A549 (cell line): Measurements from ENCODE around the gene ANKRD24. TPM values are rescaled to one million over a fixed set of nuclear protein-coding genes. Genes with fewer than 3 reads are reported as not detected.

Source experiments
- ATAC-seq, 2 experiments: fragments of 200-7000 bp in 1 of 2; fragments of >200 bp in 1 of 2; cut with Nextera tagmentation in 1 of 2; cut with Tn5 transposase in 1 of 2; 3 replicates each; pipeline versions ENCODE4 v1.8.0 to v1.9.1; 2018 to 2020; ENCODE audit warnings: mild to moderate bottlenecking in 1 of 2, moderate library complexity in 1 of 2
- CTCF ChIA-PET: fragments of 300-600 bp; sonication (Branson Sonifier 250); formaldehyde crosslinking; extraction: SDS; loops from one replicate; lab custom pipeline; 2021; ENCODE audit warnings: antibody characterized with exemption, inconsistent platforms; lab: Yijun Ruan, JAX
- POLR2A ChIA-PET: fragments of 350-600 bp; formaldehyde crosslinking; extraction: SDS; loops from one replicate; lab custom pipeline; 2021; ENCODE audit warnings: antibody characterized with exemption, inconsistent platforms; lab: Yijun Ruan, JAX
- DNase-seq, 2 experiments: peaks; one replicate each; pipeline versions ENCODE4 v3.0.0 to v3.0.0-alpha.2; 2011 to 2016; ENCODE audit warnings: low read depth in 1 of 2, low spot score in 1 of 2
- FAIRE-seq: peaks from 2 replicates; lab custom pipeline; 2011; peaks lifted over from hg19 to GRCh38; lab: Jason Lieb, UNC
- H3K27ac ChIP-seq, 2 experiments: fragments of >200 bp; sonication (Bioruptor Twin); formaldehyde crosslinking; 3 replicates each; pipeline ENCODE4 v1.5.1; 2016 to 2017
- H3K4me1 ChIP-seq: fragments of >200 bp; sonication (Bioruptor Twin); formaldehyde crosslinking; 3 replicates; pipeline ENCODE4 v1.6.1; 2016
- H3K4me2 ChIP-seq: fragments of >200 bp; sonication (Bioruptor Twin); formaldehyde crosslinking; 3 replicates; pipeline ENCODE4 v1.6.1; 2016
- H3K4me3 ChIP-seq: fragments of >200 bp; sonication (Bioruptor Twin); formaldehyde crosslinking; 3 replicates; pipeline ENCODE4 v1.5.1; 2016
- H3K9me3 ChIP-seq: fragments of >200 bp; sonication (Bioruptor Twin); formaldehyde crosslinking; 3 replicates; pipeline ENCODE4 v1.6.1; 2016
- CBX2 ChIP-seq: fragments of 200-600 bp; sonication (generic); IDR thresholded peaks from 2 replicates; pipeline ENCODE4 v1.6.1; 2016; ENCODE audit warnings: low read depth, mild to moderate bottlenecking, borderline replicate concordance
- CHD2 ChIP-seq: fragments of 150-350 bp; IDR thresholded peaks from 2 replicates; pipeline ENCODE4 v1.6.1; 2014; ENCODE audit warnings: low read length; ENCODE audit not compliant: partially characterized antibody
- EHF ChIP-seq: fragments of 250-450 bp; sonication (Bioruptor Pico); IDR thresholded peaks from 2 replicates; pipeline ENCODE4 v1.5.0; 2020; ENCODE audit warnings: mild to moderate bottlenecking
- EHMT2 ChIP-seq: fragments of 200-600 bp; sonication (generic); IDR thresholded peaks from 2 replicates; pipeline ENCODE4 v1.6.1; 2016; ENCODE audit warnings: antibody characterized with exemption, low read depth, mild to moderate bottlenecking, moderate library complexity
- ESRRA ChIP-seq: fragments of 150-350 bp; IDR thresholded peaks from 2 replicates; pipeline ENCODE4 v1.6.1; 2014; ENCODE audit warnings: mild to moderate bottlenecking, low read length, borderline replicate concordance
- FOXS1 ChIP-seq: fragments of 250-450 bp; sonication (Bioruptor Pico); IDR thresholded peaks from 2 replicates; pipeline ENCODE4 v1.5.0; 2020; ENCODE audit warnings: mild to moderate bottlenecking, moderate library complexity
- HOXA7 ChIP-seq: fragments of 250-450 bp; sonication (Bioruptor Pico); IDR thresholded peaks from 2 replicates; pipeline ENCODE4 v1.5.0; 2020; ENCODE audit warnings: mild to moderate bottlenecking, moderate library complexity
- KDM5A ChIP-seq: fragments of 200-600 bp; sonication (generic); IDR thresholded peaks from 2 replicates; pipeline ENCODE4 v1.6.1; 2016; ENCODE audit warnings: antibody characterized with exemption, mild to moderate bottlenecking
- MYC ChIP-seq: IDR thresholded peaks from 2 replicates; pipeline ENCODE4 v1.6.1; 2012; ENCODE audit warnings: mild to moderate bottlenecking, inconsistent platforms, low read length, improper control_type of control experiment, borderline replicate concordance
- NPAS2 ChIP-seq: fragments of 250-450 bp; sonication (Bioruptor Pico); IDR thresholded peaks from 2 replicates; pipeline ENCODE4 v1.8.0; 2022; ENCODE audit warnings: mild to moderate bottlenecking, moderate library complexity, borderline replicate concordance
- PHF8 ChIP-seq: fragments of 200-600 bp; sonication (generic); IDR thresholded peaks from 2 replicates; pipeline ENCODE4 v1.6.1; 2016; ENCODE audit warnings: low read depth, mild to moderate bottlenecking, antibody characterized with exemption, moderate library complexity, borderline replicate concordance
- RAD21 ChIP-seq, 2 experiments: fragments of >200 bp in 1 of 2; sonication (Bioruptor Twin) in 1 of 2; formaldehyde crosslinking in 1 of 2; IDR thresholded peaks in 1 of 2; conservative IDR thresholded peaks in 1 of 2; 2 replicates in 1 of 2; 3 replicates in 1 of 2; pipeline ENCODE4 v1.6.1; 2012 to 2018; ENCODE audit warnings: inconsistent platforms in 1 of 2
- RCOR1 ChIP-seq: fragments of 150-350 bp; IDR thresholded peaks from 2 replicates; pipeline ENCODE4 v1.6.1; 2014; ENCODE audit warnings: antibody characterized with exemption, low read length, low read depth
- RFX5 ChIP-seq: fragments of 450-650 bp; IDR thresholded peaks from 2 replicates; pipeline ENCODE4 v1.7.1; 2014; ENCODE audit warnings: antibody characterized with exemption, mild to moderate bottlenecking, moderate library complexity
- ZFP36 ChIP-seq: fragments of 450-650 bp; IDR thresholded peaks from 2 replicates; pipeline ENCODE4 v1.6.1; 2014; ENCODE audit warnings: borderline replicate concordance; ENCODE audit not compliant: partially characterized antibody
- ZSCAN20 ChIP-seq: fragments of 250-450 bp; sonication (Bioruptor Pico); IDR thresholded peaks from 2 replicates; pipeline ENCODE4 v1.8.0; 2022; ENCODE audit warnings: mild to moderate bottlenecking, moderate library complexity
- WGBS: methylation state at CpG from one replicate; pipeline ENCODE4 v1.1.6; 2017; ENCODE audit errors: missing lambda C conversion rate; 5-methylcytosine and 5-hydroxymethylcytosine counted together
- polyA plus RNA-seq, 4 experiments: library from polyadenylated mRNA; depleted of rRNA in 3 of 4; stranded (reverse); fragments of >200 nt; fragmentation: RNase III in 1 of 4; extraction: RNeasy Plus Mini Kit Qiagen cat#74134 plus additional on column Dnase treatment in 1 of 4; gene quantifications; 2 replicates in 3 of 4; 3 replicates in 1 of 4; pipeline ENCODE4 v1.2.3, GENCODE V29; 2011 to 2017
- TF ChIP-seq, protein P1 (sequence below): IDR thresholded peaks from 2 replicates; pipeline ENCODE4 v1.6.1; 2012
- TF ChIP-seq, protein P2 (sequence below): fragments of >200 bp; sonication (Bioruptor Twin); formaldehyde crosslinking; IDR thresholded peaks from 3 replicates; pipeline ENCODE4 v1.6.1; 2016
- TF ChIP-seq, protein P3 (sequence below): IDR thresholded peaks from 2 replicates; pipeline ENCODE4 v1.6.1; 2012; ENCODE audit warnings: low read depth, borderline replicate concordance
- TF ChIP-seq, protein P4 (sequence below): fragments of 450-650 bp; IDR thresholded peaks from 2 replicates; pipeline ENCODE4 v1.6.1; 2014; ENCODE audit warnings: antibody characterized with exemption

Gene ANKRD24
- polyA plus RNA-seq, 2 of the 4 experiments (the other 2 are of a cell fraction), result 0.28 to 0.36 TPM

DNA sequence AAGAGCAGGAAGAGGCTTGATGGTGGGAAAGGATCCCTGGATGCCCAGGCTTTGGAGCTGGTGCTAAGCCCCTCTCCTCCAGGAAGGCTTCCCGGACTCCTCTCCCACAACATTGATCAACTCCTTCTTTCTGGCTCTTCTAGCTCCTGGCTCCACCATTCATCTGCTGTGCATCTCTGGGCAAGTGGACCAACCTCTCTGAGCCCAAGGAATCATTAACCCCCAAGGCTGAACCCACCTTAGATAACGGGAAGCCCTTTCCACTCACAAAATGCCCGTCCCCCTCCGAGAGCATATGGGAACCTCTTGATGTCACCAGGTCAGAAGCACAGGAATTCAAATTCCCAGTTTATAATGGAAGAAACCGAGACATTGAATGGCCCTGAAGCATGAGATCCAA is 5.3 kb upstream of the ANKRD24 start:
- ChIA-PET POLR2A (interaction anchor here (0.5 kb wide), 1 partner anchor 26 kb away, joined by 11 read pairs; no protein-coding TSS in a partner anchor), CTCF (interaction anchor here (1.1 to 1.9 kb wide), 6 partner anchors 9 to 31 kb away, joined by 3 to 7 read pairs (median 4); partner anchors contain the start of gene CREB3L3)
- no peak for DNase-seq
- FAIRE-seq, result no peak
- Histone ChIP-seq H3K4me1 (peaks cover 16% of the 10 kb centered on the region), H3K9me3 (no peaks in the 10 kb centered on the region), H3K4me2 (no peak overlapping the region), H3K27ac (no peak overlapping the region), H3K4me3 (no peak overlapping the region)
- no peak for ATAC-seq
- WGBS, result 92% methylated on average over 5 of the region's 5 CpGs
- TF ChIP-seq, protein P1, sequence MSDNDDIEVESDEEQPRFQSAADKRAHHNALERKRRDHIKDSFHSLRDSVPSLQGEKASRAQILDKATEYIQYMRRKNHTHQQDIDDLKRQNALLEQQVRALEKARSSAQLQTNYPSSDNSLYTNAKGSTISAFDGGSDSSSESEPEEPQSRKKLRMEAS, result no peak
- TF ChIP-seq ZFP36, result peak; percentile 83

DNA sequence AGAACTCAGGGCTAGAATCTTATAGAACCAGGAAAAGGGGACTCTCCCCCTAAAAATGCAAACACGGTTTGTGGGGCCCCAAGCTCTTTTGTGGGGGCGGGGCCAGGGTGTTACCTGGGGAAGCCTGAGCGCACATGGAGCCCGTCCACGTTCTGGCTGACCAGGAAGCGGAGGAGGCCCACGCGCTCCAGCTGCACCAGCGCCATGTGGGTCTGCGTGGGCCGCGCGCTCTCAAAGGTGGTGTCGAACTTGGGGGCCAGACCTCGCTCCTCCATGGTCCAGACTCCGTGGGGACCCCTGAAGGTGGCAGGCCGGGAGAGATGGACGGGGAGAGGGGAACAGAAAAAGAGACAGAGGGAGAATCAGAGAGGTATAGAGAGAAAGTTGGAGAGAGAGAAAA is 3.5 kb upstream of the ANKRD24 start:
- DNase-seq, result no peak
- Histone ChIP-seq H3K27ac (no peak overlapping the region), H3K4me3 (no peak overlapping the region), H3K9me3 (no peaks in the 10 kb centered on the region), H3K4me1 (peaks cover 9% of the 10 kb centered on the region; the same call in 2 of the 3 replicates), H3K4me2 (no peak overlapping the region)
- TF ChIP-seq PHF8 (no peak), RCOR1 (no peak)
- TF ChIP-seq, protein P2, sequence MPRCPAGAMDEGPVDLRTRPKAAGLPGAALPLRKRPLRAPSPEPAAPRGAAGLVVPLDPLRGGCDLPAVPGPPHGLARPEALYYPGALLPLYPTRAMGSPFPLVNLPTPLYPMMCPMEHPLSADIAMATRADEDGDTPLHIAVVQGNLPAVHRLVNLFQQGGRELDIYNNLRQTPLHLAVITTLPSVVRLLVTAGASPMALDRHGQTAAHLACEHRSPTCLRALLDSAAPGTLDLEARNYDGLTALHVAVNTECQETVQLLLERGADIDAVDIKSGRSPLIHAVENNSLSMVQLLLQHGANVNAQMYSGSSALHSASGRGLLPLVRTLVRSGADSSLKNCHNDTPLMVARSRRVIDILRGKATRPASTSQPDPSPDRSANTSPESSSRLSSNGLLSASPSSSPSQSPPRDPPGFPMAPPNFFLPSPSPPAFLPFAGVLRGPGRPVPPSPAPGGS, result no peak
- ChIA-PET CTCF (interaction anchor here (0.9 kb wide), 1 partner anchor 38 kb away, joined by 3 read pairs; no protein-coding TSS in a partner anchor), POLR2A (no interaction called here)
- 84% methylated on average over 17 of the region's 18 CpGs for whole genome bisulfite sequencing
- no peak for FAIRE-seq
- ATAC-seq, result no peak

DNA sequence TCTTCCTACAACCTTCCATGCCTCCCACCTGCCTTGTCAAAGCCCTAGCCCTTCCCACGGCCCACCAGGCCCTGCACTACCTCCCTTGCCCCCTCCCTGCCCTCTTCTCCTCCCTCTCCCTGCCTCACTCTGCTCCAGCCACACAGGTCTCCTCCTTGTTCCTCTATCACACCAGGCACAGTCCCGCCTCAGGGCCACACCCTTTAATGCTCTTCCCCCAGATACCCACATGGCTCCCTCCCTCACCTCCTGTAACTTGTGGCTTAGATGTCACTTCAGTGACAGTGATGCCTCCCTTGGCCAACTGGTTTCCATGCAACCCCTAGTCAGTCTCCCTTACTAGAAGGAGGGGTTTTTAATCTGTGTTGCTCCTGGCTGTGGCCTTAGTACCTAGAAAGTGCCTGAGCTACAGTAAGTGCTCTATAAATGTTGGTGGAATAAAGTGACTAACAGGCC is 1.4 kb upstream of the ANKRD24 start:
- TF ChIP-seq ESRRA, result no peak
- TF ChIP-seq, protein P3, sequence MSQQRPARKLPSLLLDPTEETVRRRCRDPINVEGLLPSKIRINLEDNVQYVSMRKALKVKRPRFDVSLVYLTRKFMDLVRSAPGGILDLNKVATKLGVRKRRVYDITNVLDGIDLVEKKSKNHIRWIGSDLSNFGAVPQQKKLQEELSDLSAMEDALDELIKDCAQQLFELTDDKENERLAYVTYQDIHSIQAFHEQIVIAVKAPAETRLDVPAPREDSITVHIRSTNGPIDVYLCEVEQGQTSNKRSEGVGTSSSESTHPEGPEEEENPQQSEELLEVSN, result no peak
- TF ChIP-seq RAD21 (conservative IDR thresholded peaks at IDR 0.05 in 1 of 2, IDR thresholded peaks at IDR 0.05 in 1 of 2), result no peak
- TF ChIP-seq, protein P4, sequence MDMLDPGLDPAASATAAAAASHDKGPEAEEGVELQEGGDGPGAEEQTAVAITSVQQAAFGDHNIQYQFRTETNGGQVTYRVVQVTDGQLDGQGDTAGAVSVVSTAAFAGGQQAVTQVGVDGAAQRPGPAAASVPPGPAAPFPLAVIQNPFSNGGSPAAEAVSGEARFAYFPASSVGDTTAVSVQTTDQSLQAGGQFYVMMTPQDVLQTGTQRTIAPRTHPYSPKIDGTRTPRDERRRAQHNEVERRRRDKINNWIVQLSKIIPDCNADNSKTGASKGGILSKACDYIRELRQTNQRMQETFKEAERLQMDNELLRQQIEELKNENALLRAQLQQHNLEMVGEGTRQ, result no peak
- TF ChIP-seq ZSCAN20 (CRISPR knock-in tag), result no peak
- TF ChIP-seq CBX2, result no peak
- TF ChIP-seq FOXS1 (CRISPR knock-in tag), result no peak
- TF ChIP-seq NPAS2 (CRISPR knock-in tag), result no peak
- no peak for TF ChIP-seq MYC
- TF ChIP-seq, protein P2, result no peak
- no peak for TF ChIP-seq EHF (CRISPR knock-in tag)
- no peak for TF ChIP-seq EHMT2
- no peak for TF ChIP-seq HOXA7
- TF ChIP-seq RFX5, result no peak
- no peak for TF ChIP-seq KDM5A
- TF ChIP-seq CHD2, result no peak
- Histone ChIP-seq H3K27ac (peak overlapping the region; percentile 85 to 97; a peak in 3 of 6 replicates), H3K9me3 (no peaks in the 10 kb centered on the region), H3K4me2 (peak overlapping the region; percentile 89), H3K4me1 (peaks cover 9% of the 10 kb centered on the region; the same call in 2 of the 3 replicates), H3K4me3 (peak overlapping the region; percentile 76; the same call in 2 of the 3 replicates)
- WGBS, result 74% methylated on average over 2 of the region's 2 CpGs
- ATAC-seq (no peak), DNase-seq (no peak), FAIRE-seq (no peak)
- POLR2A ChIA-PET, result no interaction called here
- CTCF ChIA-PET, result no interaction called here
